Effector CD8-positive, alpha-beta T cell (primary cell): Measurements from ENCODE around the gene TMEM170B.

Source experiments
- DNase-seq: peaks from one replicate; lab custom pipeline; 2025; lab: John Stamatoyannopoulos, UW

Gene TMEM170B

DNA sequence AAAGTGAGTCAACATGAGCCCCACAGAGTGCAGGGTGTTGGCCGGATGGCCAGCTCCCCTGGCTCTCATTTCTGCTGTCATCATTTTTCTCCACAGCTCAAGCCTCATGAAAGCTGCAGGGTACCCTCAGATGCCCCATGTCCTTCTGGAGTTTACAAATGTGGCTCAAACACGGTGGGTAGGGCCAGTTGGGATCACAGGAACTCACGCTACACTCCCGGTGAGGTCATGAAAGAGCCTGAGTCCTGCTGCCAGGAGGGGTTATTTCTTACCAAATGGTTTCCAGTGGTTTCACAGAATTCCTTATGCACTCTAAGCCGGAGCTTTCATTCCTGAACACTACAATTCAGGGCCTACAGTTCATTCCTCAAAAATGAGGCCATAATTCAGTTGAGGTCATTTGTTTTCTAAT, 78.7 kb downstream of the TMEM170B start:
- no peak for DNase-seq

DNA sequence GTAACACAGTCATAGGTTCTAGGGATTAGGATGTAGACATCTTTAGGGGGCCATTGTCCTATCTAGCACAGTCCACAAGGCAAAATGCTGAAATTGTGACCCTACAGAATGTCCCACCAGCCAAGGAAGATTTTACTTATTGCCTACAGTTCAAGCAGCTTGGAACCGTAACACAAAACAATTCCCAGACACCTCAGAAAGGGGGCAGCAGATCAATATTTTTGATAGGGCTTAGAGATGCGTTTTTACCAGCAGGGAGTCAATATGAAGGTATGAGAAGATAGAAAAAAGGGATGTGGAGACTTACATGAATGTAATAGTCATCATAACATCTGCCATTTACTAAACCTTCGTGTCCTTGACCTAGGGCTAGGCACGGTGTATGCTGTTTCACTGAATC, 81.0 kb downstream of the TMEM170B start:
- DNase-seq = no peak

DNA sequence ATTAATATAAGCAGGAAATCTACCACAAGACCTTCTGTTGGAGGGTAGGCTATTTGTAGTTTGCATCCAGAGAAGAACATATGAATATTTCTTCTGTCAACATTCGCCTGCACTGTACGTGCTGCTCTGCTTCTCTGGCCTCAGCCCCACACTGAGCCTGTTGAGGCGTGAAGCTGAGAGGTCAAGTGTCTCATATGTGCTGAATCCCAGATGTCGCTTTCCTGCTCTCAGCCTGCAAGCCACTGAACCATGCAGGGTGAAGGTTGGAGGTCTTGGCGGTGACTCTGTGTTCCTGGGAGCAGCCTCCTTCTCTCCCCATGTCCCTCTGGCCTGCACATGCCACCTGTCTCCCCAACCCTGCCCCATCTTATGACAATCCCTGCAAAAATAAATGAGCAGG, 83.6 kb downstream of the TMEM170B start:
- DNase-seq = no peak

DNA sequence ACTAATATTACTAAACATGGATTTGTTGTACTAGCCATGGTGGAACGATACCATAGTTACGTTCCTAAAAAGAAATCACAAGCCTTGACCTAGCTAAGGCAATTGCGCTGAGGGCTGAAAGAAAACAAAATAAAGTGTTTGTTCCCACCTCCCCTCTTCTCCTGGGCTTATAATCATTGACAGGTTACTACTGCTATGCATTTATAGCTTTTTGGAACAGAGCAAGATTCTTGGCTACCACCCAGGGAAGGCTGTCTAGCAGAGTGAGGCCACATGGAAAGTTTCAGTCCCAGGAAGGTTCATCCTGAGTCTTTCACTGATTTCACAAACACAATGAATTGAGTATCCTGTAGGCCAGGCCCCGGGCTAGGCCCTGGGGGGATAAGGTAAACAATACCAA, 84.6 kb downstream of the TMEM170B start:
- no peak for DNase-seq

- no peak for DNase-seq
Measured at GRCh38 chr6:11623272-11623671, 85.7 kb downstream of the TMEM170B start.

DNA sequence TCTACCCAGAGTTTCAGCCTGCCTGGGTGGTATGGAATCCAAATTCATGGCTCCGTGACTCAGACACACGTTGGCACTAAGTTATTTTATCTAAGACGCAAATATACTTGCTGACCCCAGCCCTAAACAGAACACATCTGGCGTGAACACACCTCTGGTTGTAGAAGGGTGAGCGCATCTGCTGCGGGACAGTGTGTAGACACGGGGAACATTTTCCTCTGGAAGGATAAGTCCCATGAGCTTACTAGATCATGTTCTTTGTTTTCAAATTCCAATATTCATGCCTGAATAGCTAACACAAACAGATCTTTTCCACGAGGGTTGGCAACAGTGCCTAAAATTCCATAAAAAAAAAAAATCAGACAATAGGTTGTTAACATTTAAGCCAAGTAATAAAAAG, 87.8 kb downstream of the TMEM170B start:
- DNase-seq = no peak

DNA sequence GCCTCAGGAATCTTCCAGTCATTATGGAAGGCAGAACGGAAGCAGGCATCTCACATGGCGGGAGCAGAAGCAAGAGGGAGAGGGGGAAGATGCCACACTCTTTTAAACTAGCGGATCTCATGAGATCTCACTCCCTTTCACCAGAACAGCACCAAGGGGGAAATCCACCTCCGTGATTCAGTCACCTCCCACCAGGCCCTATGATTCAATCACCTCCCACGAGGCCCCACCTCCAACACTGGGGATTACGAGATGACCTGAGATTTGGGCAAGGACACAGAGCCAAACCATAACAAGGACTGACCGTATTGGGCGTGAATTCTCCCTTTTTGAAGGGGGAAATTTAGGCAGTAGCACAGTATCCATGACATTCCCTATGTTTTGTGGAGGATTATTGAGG, 88.8 kb downstream of the TMEM170B start:
- no peak for DNase-seq

DNA sequence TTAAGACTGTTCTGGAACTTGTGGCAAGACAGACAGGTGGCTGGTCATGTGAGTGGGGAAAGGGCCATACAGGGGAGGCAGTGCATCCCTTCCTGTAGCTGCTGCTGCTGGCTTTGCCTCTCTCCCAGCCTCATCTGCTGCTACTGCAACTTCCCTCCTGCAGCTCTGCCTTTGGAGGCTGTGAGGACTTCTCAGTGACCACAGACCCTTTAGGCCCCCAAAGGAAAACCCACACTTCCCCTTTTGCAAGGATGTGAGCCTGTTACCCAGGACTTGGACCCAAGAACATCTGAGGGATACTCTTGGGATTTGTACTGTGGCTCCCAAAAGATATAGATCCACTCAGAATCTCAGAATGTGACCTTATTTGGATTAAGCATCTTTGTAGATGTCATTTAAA, 91.0 kb downstream of the TMEM170B start:
- DNase-seq = no peak

- DNase-seq = no peak
Measured at GRCh38 chr6:11631008-11631407, 93.5 kb downstream of the TMEM170B start.

GRCh38 chr6:11631539-11631938, 94.0 kb downstream of the TMEM170B start:
- DNase-seq = no peak

GRCh38 chr6:11632231-11632630, 94.7 kb downstream of the TMEM170B start:
- DNase-seq = no peak

DNA sequence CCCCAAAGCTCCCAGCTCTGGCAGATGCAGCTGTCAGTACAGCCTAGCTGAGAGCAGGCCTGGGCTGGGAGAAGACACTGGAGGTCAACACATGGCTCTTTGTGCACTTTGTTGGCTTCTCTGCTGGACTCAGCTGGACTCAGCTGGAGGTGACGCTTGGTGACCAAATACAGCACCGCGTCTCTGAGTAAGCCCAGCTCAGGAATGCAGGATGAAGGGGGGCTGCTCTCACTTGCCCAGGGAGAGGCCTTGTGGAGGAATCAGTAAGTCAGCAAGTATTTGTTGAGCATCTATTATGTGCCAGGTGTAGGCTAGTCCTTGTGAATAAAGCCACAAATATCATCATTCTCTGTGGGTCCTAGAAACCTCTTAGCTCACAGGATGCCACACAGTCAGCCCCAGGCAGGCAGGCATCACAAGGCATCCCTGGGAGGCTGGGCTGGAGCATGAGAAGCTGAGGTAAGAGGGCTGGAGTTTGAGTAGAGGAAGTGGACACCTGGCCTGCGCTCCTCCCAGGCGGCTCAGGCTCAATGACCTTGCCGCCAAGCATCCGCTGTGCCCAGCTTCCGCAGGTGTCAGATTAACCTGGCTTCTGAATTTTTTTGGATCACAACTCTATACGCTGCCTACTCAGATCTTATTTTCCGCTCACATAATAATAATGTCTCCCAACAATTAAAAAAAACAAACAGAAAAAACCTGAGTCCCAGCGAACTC, 95.4 kb downstream of the TMEM170B start:
- DNase-seq = no peak
